ENCODE data around the gene RNF151.

The RNF151 gene

GRCh38 chr16:1976951-1977874, 10.6 kb downstream of the RNF151 start:
- no peak overlapping the region for H3K4me3 ChIP-seq (replicated peaks in 1 of 2; ENCODE audit: low read depth in 2 of 2, low read length in 2 of 2)
- DNase-seq (ENCODE audit: low read depth in 2 of 2), result no peak
- no peak for TF ChIP-seq CTCF (IDR thresholded peaks at IDR 0.05; ENCODE audit: low read depth, low read length)

DNA sequence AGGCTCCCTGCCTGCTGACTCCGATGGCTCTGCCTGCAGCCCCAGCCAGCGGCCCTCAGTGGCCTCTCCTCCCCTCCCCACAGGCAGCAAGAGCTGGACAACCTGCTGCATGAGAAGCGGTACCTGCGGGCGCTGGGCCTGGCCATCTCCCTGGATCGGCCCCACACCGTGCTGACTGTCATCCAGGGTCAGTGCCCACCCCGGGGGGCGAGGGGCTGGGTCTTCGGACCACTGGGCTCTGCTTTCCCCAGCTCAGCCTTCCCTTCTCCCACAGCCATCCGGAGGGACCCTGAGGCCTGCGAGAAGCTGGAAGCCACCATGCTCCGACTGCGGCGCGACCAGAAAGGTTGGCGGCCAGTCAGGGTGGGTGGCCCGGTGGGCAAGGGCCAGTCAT, 11.2 kb downstream of the RNF151 start:
- no peak for DNase-seq (ENCODE audit: low read depth in 2 of 2)
- H3K4me3 ChIP-seq (replicated peaks in 1 of 2; ENCODE audit: low read depth in 2 of 2, low read length in 2 of 2), result no peak overlapping the region
- no peak for TF ChIP-seq CTCF (IDR thresholded peaks at IDR 0.05; ENCODE audit: low read depth, low read length)

GRCh38 chr16:1978476-1979120, 11.9 kb downstream of the RNF151 start:
- no peak overlapping the region for H3K4me3 ChIP-seq (replicated peaks in 1 of 2; ENCODE audit: low read depth in 2 of 2, low read length in 2 of 2)
- no peak for TF ChIP-seq CTCF (IDR thresholded peaks at IDR 0.05; ENCODE audit: low read depth, low read length)
- no peak for DNase-seq (ENCODE audit: low read depth in 2 of 2)

- H3K4me3 ChIP-seq (replicated peaks in 1 of 2; ENCODE audit: low read depth in 2 of 2, low read length in 2 of 2), result no peak overlapping the region
- TF ChIP-seq CTCF (IDR thresholded peaks at IDR 0.05; ENCODE audit: low read depth, low read length), result no peak
- DNase-seq (ENCODE audit: low read depth in 2 of 2), result peak in 1 of 2 donors; percentile 29
Observed at GRCh38 chr16:1979271-1980029, 12.8 kb downstream of the RNF151 start.

DNA sequence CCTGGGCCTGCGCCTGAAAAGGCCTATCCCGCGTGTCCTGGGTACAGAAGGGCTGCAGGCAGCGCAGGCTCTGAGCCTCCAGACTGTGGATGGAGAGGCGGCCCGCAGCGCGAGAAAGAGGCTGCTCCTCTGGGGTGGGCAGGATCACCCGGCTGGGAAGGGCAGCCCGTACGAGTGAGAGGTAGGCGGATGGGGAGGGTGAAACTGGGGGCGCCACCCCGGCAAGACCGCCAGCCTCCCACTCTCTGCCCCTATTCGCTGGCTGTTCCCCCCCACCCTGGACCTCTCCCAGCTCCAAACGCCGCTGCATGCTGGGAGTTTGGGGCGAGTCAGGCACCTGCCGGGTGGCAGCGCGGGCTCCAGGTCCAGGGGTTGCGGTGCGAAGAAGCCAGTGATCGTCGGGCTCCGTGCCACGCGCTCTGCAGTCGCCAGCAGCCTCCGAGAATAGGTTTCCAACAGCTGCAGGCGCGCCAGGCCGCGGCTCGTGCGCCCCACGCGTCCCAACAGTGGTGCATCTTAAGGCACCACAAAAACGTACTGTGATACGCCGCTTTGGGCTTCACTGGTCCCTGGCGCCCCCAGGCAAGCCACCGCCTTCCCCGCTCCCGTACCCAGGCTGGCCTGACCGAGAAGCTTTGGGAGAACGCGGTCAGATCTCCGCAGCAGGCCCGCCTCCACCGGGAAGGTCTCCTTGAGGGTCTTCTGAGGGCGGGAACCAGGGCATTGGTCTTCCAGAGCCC, 13.5 kb downstream of the RNF151 start:
- no peak for TF ChIP-seq CTCF (IDR thresholded peaks at IDR 0.05; ENCODE audit: low read depth, low read length)

GRCh38 chr16:1980770-1981087, 14.1 kb downstream of the RNF151 start:
- H3K4me3 ChIP-seq (replicated peaks in 1 of 2; ENCODE audit: low read depth in 2 of 2, low read length in 2 of 2), result no peak overlapping the region
- DNase-seq (ENCODE audit: low read depth in 2 of 2), result no peak
- TF ChIP-seq CTCF (IDR thresholded peaks at IDR 0.05; ENCODE audit: low read depth, low read length), result no peak

More for the DNA sequence above, 13.5 kb downstream of the RNF151 start:
- H3K4me3 ChIP-seq (replicated peaks in 1 of 2; ENCODE audit: low read depth in 2 of 2, low read length in 2 of 2), result no peak overlapping the region
- no peak for DNase-seq (ENCODE audit: low read depth in 2 of 2)

Measured in cardiac fibroblast (primary cell).